Measurements from ENCODE around the gene CEP72. TPM values are rescaled to one million over a fixed set of nuclear protein-coding genes. Genes with fewer than 3 reads are reported as not detected.
"Not testable (repeated sequence)": the region's sequence is repeated elsewhere in the genome, so short reads cannot be mapped to it uniquely, and the experiment has no call there.

The CEP72 gene
- total and polyA plus RNA-seq, 11 donors: 0.58 to 4.1 (median 1.6) TPM

- 81 to 92% (median 85%) methylated on average over 27 to 44 of the region's 44 CpGs for WGBS, 4 donors
- DNase-seq (peak in 2 of 5 donors; percentile 17 to 21), ATAC-seq (no peak)
- Histone ChIP-seq H3K9me3 (no peaks in the 10 kb centered on the region), H3K4me1 (peaks cover 8 to 35% (median 23%) of the 10 kb centered on the region in 12 donors), H3K36me3 (no peaks in the 10 kb centered on the region), H3K27ac (no peak overlapping the region), H3K4me3 (no peak overlapping the region), H3K27me3 (no peaks in the 10 kb centered on the region)
- TF ChIP-seq CTCF (IDR thresholded peaks at IDR 0.05): no peak
- TF ChIP-seq POLR2A (IDR thresholded peaks at IDR 0.05): no peak
- intact Hi-C loops (cut with DNase I): loop anchor here in 1 of 10 donors (10.0 kb wide), 1 partner anchor 97 kb away; no protein-coding TSS in a partner anchor
Measured at GRCh38 chr5:677131-678101, 65.3 kb downstream of the CEP72 start.

- H3K9me3 ChIP-seq, H3K27ac ChIP-seq, H3K4me3 ChIP-seq, H3K36me3 ChIP-seq, H3K27me3 ChIP-seq, ATAC-seq: not testable (repeated sequence)
- peaks cover 2 to 26% (median 12%) of the 10 kb centered on the region in 12 donors for H3K4me1 ChIP-seq
- intact Hi-C loops (cut with DNase I): loop anchor here in 1 of 10 donors (10.0 kb wide), 1 partner anchor 96 kb away; no protein-coding TSS in a partner anchor
- 70 to 88% (median 85%) methylated on average over 9 to 16 of the region's 16 CpGs; no CpG with 5 or more reads in 1 of the 4 donors for WGBS, 4 donors
- DNase-seq: peak in 1 of 5 donors; percentile 10
Measured at GRCh38 chr5:678521-678920, 66.4 kb downstream of the CEP72 start.

- intact Hi-C loops (cut with DNase I): loop anchor here in 1 of 10 donors (10.0 kb wide), 1 partner anchor 95 kb away; no protein-coding TSS in a partner anchor
- peaks cover 0 to 21% (median 4%) of the 10 kb centered on the region in 12 donors for H3K4me1 ChIP-seq
- ATAC-seq: not testable (repeated sequence)
Measured at GRCh38 chr5:679166-679895, 67.2 kb downstream of the CEP72 start.

GRCh38 chr5:680118-680795 lies 68.1 kb downstream of the CEP72 start:
- H3K4me1 ChIP-seq: peaks cover 0 to 17% (median 0%) of the 10 kb centered on the region in 12 donors
- DNase-seq, ATAC-seq, H3K27ac ChIP-seq, H3K9me3 ChIP-seq, H3K36me3 ChIP-seq, H3K4me3 ChIP-seq, H3K27me3 ChIP-seq: not testable (repeated sequence)
- intact Hi-C loops (cut with DNase I): loop anchor here in 2 of 10 donors (5.0 to 10.0 kb wide), 2 partner anchors 92 to 95 kb away; no protein-coding TSS in a partner anchor
- 75 to 93% (median 85%) methylated on average over 4 to 18 of the region's 32 CpGs for WGBS, 4 donors

More at GRCh38 chr5:679166-679895, 67.2 kb downstream of the CEP72 start:
- not testable (repeated sequence) for H3K27ac ChIP-seq, H3K36me3 ChIP-seq, H3K27me3 ChIP-seq, H3K4me3 ChIP-seq, DNase-seq, H3K9me3 ChIP-seq
- WGBS, 4 donors: 70 to 87% (median 82%) methylated on average over 3 to 16 of the region's 17 CpGs

- H3K27ac ChIP-seq, H3K4me3 ChIP-seq, H3K9me3 ChIP-seq, H3K36me3 ChIP-seq, ATAC-seq, H3K27me3 ChIP-seq: not testable (repeated sequence)
- WGBS, 4 donors: 83 to 88% (median 86%) methylated on average over 13 of the region's 13 CpGs
- peak in 1 of 5 donors; percentile 17 for DNase-seq
- peaks cover 0 to 17% (median 0%) of the 10 kb centered on the region in 12 donors for H3K4me1 ChIP-seq
- intact Hi-C loops (cut with DNase I): loop anchor here in 2 of 10 donors (5.0 to 10.0 kb wide), 2 partner anchors 91 to 94 kb away; no protein-coding TSS in a partner anchor
Measured at GRCh38 chr5:680836-681235, 68.7 kb downstream of the CEP72 start.

- H3K27ac ChIP-seq, H3K4me3 ChIP-seq, H3K27me3 ChIP-seq, ATAC-seq, H3K9me3 ChIP-seq, H3K36me3 ChIP-seq: not testable (repeated sequence)
- WGBS, 4 donors: 89 to 100% (median 91%) methylated on average over 7 to 17 of the region's 17 CpGs
- peaks cover 0 to 17% (median 0%) of the 10 kb centered on the region in 12 donors for H3K4me1 ChIP-seq
- intact Hi-C loops (cut with DNase I): loop anchor here in 3 of 10 donors (2.0 to 10.0 kb wide), 3 partner anchors 91 to 95 kb away; no protein-coding TSS in a partner anchor
- DNase-seq: peak in 2 of 5 donors; percentile 14 to 21
Measured at GRCh38 chr5:681317-682191, 69.4 kb downstream of the CEP72 start.

GRCh38 chr5:682216-682615 lies 70.1 kb downstream of the CEP72 start:
- Histone ChIP-seq H3K27ac (peak overlapping the region in 2 of 12 donors; percentile 11 to 38), H3K4me1 (peaks cover 0 to 17% (median 0%) of the 10 kb centered on the region in 12 donors)
- H3K27me3 ChIP-seq, H3K9me3 ChIP-seq, H3K4me3 ChIP-seq, ATAC-seq, H3K36me3 ChIP-seq: not testable (repeated sequence)
- peak in 1 of 5 donors; percentile 16 for DNase-seq
- intact Hi-C loops (cut with DNase I): loop anchor here in 3 of 10 donors (2.0 to 10.0 kb wide), 3 partner anchors 90 to 95 kb away; no protein-coding TSS in a partner anchor
- WGBS, 4 donors: 80 to 100% (median 92%) methylated on average over 1 to 3 of the region's 3 CpGs

Measured in heart left ventricle (tissue), 16 donors.